Fibroblast of villous mesenchyme (primary cell): ENCODE measurements around the gene ARHGAP10. TPM values are rescaled to one million over a fixed set of nuclear protein-coding genes. Genes with fewer than 3 reads are reported as not detected.

Experiments used
- DNase-seq: peaks from one replicate; pipeline ENCODE4 v3.0.0-alpha.2; 2010; ENCODE audit warnings: low read depth
- H3K4me3 ChIP-seq: 2 replicates; pipeline ENCODE4 v1.5.1; 2011; ENCODE audit warnings: low read depth, mild to moderate bottlenecking, low read length
- total RNA-seq: library from RNA; depleted of rRNA; stranded (reverse); fragments of >200 nt; gene quantifications from 2 replicates; pipeline ENCODE4 v1.2.3, GENCODE V29; 2012
- TF ChIP-seq, protein P1 (sequence below): IDR thresholded peaks from 2 replicates; pipeline ENCODE4 v1.5.1; 2012; ENCODE audit warnings: low read depth, mild to moderate bottlenecking, low read length; ENCODE audit not compliant: insufficient read depth

ARHGAP10 gene
- total RNA-seq, 1 donor = 41.5 TPM

- no peak for DNase-seq
- H3K4me3 ChIP-seq = no peak overlapping the region
- TF ChIP-seq, protein P1, sequence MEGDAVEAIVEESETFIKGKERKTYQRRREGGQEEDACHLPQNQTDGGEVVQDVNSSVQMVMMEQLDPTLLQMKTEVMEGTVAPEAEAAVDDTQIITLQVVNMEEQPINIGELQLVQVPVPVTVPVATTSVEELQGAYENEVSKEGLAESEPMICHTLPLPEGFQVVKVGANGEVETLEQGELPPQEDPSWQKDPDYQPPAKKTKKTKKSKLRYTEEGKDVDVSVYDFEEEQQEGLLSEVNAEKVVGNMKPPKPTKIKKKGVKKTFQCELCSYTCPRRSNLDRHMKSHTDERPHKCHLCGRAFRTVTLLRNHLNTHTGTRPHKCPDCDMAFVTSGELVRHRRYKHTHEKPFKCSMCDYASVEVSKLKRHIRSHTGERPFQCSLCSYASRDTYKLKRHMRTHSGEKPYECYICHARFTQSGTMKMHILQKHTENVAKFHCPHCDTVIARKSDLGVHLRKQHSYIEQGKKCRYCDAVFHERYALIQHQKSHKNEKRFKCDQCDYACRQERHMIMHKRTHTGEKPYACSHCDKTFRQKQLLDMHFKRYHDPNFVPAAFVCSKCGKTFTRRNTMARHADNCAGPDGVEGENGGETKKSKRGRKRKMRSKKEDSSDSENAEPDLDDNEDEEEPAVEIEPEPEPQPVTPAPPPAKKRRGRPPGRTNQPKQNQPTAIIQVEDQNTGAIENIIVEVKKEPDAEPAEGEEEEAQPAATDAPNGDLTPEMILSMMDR = no peak
These were observed 109.2 kb downstream of the ARHGAP10 start for GRCh38 chr4:147840838-147841738.

GRCh38 chr4:147842573-147842972 lies 110.7 kb downstream of the ARHGAP10 start:
- no peak overlapping the region for H3K4me3 ChIP-seq
- DNase-seq = peak; percentile 71
- TF ChIP-seq, protein P1 = no peak

GRCh38 chr4:147843162-147843561 lies 111.3 kb downstream of the ARHGAP10 start:
- TF ChIP-seq, protein P1 = no peak
- no peak for DNase-seq
- H3K4me3 ChIP-seq = no peak overlapping the region

DNA sequence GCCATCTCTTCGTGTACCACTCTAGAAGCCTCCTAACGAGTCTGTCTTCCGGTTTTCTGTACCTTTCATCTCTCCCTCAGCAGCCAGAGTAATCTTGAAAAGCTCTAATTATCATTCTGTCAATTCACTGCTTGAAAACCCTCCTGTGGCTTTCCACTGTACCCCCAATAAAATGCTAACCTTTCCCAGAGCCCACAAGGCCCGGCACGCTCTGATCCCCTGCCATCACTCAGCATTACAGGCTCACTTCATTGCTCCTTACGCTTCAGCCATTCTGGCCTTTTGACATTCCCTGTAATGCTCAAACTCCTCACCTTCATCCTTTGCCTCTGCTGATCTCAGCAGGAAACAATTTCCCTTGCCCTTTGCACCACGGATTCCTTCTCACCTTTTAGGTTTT lies 112.9 kb downstream of the ARHGAP10 start:
- TF ChIP-seq, protein P1 = no peak
- DNase-seq = no peak
- H3K4me3 ChIP-seq = no peak overlapping the region

DNA sequence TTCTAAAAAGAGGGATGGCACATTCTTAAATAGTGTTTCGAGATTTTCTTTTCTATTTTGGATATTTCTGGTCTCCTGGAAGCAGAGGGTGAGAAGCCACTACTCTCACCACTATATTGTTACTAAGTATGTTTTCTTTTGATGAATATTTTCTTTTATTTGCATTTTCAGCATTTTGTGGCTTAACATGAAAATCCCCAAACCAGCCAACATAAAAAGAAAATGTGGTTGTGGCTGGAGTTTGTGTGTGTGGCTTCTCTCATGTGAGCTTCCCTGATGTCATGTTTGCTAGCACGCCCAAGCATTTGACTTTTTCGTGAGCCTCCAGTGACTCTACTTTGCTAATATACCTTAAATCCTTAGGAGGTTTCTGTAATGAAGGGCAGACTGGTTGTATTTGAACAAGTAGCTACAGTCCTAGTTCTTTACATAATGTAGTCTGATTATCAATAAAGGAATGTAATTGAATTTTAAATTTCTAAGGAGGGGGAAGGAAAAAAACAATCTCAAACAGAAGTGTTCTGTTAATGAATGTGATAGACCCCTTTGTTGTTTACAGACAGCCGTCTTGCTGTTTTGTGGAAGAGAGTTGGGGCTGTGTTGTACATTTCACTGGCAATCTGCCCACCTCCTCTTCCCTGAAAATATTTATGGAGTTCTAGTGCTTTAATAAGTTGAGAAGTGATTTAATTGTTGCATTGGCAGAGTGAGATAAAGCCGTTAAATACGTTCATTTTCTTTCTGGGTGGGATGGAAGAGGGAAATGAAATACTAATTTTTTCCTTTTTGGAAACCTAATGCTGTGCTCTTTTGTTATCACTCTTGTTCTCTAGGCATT lies 114.6 kb downstream of the ARHGAP10 start:
- no peak overlapping the region for H3K4me3 ChIP-seq
- DNase-seq = peak; percentile 64
- TF ChIP-seq, protein P1 = no peak

DNA sequence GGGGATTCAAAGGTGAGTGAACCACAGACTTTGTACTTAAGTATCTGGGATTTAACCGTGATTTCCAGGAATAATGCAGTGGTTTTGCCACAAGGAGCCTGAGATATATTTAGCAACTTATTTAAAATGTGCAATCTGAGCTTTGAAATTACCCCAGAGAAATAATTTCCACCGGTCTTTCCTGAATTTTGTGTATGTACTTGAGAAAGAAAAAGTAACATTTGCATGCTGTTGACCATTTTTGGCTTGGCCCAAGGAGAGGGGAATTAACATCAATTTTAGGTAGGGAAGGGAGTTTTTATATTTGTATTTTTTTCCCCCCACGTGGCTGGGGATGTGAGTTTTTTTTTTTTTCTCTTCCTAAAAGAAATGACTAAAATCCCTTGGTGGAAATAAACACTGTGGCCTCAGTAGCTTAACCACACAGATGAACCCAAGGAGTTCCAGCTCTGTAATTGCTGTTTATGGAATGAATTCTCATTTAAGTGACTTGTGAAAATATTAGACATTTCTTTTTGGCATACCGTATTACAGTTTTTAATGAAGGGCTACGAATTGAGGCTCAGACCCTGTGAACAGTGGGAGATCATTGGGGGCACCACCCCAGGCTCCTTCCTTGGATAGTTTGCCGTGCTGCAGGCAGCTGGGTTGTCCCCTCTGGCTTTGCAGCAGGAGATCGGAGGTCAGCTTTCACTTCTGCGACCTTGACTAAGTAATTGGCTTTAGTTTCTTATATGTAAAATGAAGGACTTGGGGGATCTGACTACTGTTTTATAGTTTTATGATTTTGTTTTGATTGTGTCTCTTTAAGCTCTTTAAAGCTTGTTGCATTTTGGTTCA lies 116.1 kb downstream of the ARHGAP10 start:
- DNase-seq = no peak
- TF ChIP-seq, protein P1 = no peak
- H3K4me3 ChIP-seq = no peak overlapping the region
